Nephron progenitor cell (in vitro differentiated cells): ENCODE data around the gene PGAM5.

Experiments used
- DNase-seq: peaks from one replicate; pipeline ENCODE4 v3.0.0; 2021
- H3K27ac Mint-ChIP-seq: 2 replicates; pipeline ENCODE4 v1.8.0; 2021; ENCODE audit warnings: mild to moderate bottlenecking, moderate library complexity, mixed read lengths
- H3K27me3 Mint-ChIP-seq: 2 replicates; pipeline ENCODE4 v1.8.0; 2021; ENCODE audit warnings: mild to moderate bottlenecking, low read depth, mixed read lengths; ENCODE audit not compliant: poor library complexity
- H3K36me3 Mint-ChIP-seq: 2 replicates; pipeline ENCODE4 v1.8.0; 2021; ENCODE audit warnings: low read depth, mixed read lengths
- H3K4me1 Mint-ChIP-seq: 2 replicates; pipeline ENCODE4 v1.8.0; 2021; ENCODE audit warnings: mixed read lengths
- H3K4me3 Mint-ChIP-seq: 2 replicates; pipeline ENCODE4 v1.8.0; 2021; ENCODE audit warnings: mild to moderate bottlenecking, moderate library complexity, mixed read lengths
- H3K9me3 Mint-ChIP-seq: 2 replicates; pipeline ENCODE4 v1.8.0; 2021; ENCODE audit warnings: mild to moderate bottlenecking, moderate library complexity, mixed read lengths
- TF ChIP-seq, protein P1 (sequence below): fragments of 200-600 bp; sonication (generic); IDR thresholded peaks from 2 replicates; pipeline ENCODE4 v1.5.0; 2021; ENCODE audit warnings: antibody characterized with exemption

The PGAM5 gene

DNA sequence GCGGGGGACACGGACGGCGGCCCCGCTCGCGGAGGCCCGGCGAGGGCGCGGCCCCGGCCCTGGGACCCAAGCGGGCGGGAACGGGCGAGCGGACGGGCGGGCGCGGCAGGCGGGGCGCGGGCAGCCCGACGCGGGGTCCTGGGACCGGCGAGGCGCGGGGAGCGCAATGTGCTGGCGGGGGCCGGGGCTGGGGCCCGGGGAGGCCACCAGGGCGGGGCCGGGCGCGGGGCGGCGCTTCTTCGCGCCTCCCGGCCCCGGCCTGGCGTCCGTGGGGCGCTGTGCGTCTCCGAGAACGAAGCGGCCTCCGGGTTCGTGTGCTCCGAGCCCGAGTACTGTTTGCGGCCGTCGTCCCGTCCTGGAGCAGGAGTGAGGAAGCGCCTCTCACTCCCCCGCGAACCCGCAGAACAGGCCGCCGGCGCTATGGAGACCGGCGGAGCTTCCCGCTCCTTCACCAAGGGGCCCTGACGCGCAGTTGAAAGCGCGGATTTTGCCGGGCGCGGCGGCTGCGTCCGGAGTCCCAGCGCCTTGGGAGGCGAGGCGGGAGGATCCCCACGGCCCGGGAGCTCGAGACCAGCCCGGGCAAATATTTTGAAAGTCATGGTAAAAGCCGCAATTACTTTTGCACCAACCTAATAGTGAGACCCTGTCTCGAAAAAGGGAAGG, 51.4 kb downstream of the PGAM5 start:
- DNase-seq = peak; percentile 84
- Mint-ChIP-seq H3K27ac (peak overlapping the region; percentile 80), H3K36me3 (peaks cover 27% of the 10 kb centered on the region), H3K27me3 (peaks cover 5% of the 10 kb centered on the region), H3K4me3 (peak overlapping the region; percentile 78), H3K9me3 (no peaks in the 10 kb centered on the region), H3K4me1 (peaks cover 38% of the 10 kb centered on the region)
- TF ChIP-seq, protein P1, sequence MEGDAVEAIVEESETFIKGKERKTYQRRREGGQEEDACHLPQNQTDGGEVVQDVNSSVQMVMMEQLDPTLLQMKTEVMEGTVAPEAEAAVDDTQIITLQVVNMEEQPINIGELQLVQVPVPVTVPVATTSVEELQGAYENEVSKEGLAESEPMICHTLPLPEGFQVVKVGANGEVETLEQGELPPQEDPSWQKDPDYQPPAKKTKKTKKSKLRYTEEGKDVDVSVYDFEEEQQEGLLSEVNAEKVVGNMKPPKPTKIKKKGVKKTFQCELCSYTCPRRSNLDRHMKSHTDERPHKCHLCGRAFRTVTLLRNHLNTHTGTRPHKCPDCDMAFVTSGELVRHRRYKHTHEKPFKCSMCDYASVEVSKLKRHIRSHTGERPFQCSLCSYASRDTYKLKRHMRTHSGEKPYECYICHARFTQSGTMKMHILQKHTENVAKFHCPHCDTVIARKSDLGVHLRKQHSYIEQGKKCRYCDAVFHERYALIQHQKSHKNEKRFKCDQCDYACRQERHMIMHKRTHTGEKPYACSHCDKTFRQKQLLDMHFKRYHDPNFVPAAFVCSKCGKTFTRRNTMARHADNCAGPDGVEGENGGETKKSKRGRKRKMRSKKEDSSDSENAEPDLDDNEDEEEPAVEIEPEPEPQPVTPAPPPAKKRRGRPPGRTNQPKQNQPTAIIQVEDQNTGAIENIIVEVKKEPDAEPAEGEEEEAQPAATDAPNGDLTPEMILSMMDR = no peak

DNA sequence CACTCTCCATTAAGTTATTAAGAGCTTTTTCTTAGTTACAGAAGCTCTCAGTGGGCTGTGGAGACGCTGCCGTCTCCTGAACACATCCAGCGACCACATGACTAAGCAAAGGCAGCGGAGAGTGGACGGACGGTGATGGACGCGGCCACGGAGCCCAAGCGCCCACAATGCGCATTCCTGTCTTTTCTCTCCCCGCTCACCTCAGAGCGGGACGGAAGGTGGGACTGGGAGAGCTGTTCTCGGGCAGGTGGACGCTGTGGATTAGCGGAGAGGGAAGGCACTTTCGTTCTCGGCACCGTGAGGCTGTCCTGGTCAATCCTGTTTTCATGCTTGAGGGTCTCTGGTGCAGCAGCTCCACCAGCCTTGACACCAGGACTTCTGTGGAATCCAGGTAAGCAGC, 53.6 kb downstream of the PGAM5 start:
- H3K36me3 Mint-ChIP-seq = peaks cover 25% of the 10 kb centered on the region
- DNase-seq = no peak
- no peaks in the 10 kb centered on the region for H3K9me3 Mint-ChIP-seq
- peaks cover 5% of the 10 kb centered on the region for H3K27me3 Mint-ChIP-seq
- peak overlapping the region; percentile 78 for H3K27ac Mint-ChIP-seq
- no peak overlapping the region for H3K4me3 Mint-ChIP-seq
- TF ChIP-seq, protein P1 = no peak
- H3K4me1 Mint-ChIP-seq = peaks cover 58% of the 10 kb centered on the region

DNA sequence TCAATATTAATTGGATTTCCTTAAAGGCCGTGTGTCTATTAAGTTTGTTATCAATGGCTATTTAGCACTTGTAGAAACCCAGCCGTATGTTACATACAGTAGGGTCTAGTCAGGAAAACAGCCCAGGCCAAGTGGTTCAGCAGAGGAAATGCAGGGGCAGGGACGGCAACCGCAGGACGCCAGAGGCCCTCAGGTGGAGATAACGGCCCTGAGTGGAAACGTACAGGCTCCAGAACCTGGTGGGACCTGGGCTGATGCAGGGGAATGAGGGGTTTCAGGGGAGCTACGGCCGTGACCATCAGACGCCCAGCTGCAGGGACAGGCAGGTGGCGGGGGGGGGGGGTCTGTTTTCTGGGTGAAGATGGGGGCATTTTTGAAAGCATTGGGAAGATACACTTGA, 54.7 kb downstream of the PGAM5 start:
- no peak for DNase-seq
- peak overlapping the region; percentile 60 for H3K27ac Mint-ChIP-seq
- H3K36me3 Mint-ChIP-seq = peaks cover 24% of the 10 kb centered on the region
- no peak overlapping the region for H3K4me3 Mint-ChIP-seq
- H3K27me3 Mint-ChIP-seq = peaks cover 2% of the 10 kb centered on the region
- H3K9me3 Mint-ChIP-seq = no peaks in the 10 kb centered on the region
- TF ChIP-seq, protein P1 = no peak
- peaks cover 56% of the 10 kb centered on the region for H3K4me1 Mint-ChIP-seq

DNA sequence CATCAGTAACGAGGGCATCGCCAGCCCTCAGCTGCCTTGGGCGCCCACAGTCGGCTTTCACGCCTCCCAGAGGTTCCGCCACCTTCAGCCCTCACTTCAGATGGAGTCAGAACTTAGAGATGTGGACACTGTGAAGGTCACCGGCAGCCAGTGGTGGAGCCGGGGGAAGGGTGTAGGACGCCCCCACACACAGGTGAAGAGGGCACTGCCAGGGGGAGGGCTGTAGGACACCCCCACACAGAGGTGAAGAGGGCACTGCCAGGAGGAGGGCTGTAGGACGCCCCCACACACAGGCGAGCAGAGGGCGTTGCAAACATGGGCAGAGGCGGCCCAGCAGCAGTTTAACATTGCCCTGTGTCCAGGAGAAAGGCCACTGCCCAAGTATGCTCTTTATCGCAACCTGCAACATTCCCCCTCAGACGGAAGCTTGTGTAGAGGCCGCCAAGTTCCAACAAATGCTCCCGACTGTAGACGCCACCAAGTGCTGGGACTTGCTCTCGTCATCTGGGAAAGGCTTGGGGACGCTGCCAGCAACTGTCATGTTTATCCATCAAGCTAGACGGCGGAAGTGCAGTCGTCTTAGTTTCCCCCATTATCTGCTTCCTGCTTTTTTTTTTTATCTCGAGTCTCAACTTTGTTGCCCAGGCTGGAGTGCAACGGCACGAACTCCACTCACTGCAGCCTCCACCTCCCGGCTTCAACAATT, 55.9 kb downstream of the PGAM5 start:
- no peak overlapping the region for H3K4me3 Mint-ChIP-seq
- no peak for DNase-seq
- peaks cover 47% of the 10 kb centered on the region for H3K4me1 Mint-ChIP-seq
- peaks cover 27% of the 10 kb centered on the region for H3K36me3 Mint-ChIP-seq
- peak overlapping the region; percentile 88 for H3K27ac Mint-ChIP-seq
- TF ChIP-seq, protein P1 = no peak
- no peaks in the 10 kb centered on the region for H3K9me3 Mint-ChIP-seq
- H3K27me3 Mint-ChIP-seq = no peaks in the 10 kb centered on the region

DNA sequence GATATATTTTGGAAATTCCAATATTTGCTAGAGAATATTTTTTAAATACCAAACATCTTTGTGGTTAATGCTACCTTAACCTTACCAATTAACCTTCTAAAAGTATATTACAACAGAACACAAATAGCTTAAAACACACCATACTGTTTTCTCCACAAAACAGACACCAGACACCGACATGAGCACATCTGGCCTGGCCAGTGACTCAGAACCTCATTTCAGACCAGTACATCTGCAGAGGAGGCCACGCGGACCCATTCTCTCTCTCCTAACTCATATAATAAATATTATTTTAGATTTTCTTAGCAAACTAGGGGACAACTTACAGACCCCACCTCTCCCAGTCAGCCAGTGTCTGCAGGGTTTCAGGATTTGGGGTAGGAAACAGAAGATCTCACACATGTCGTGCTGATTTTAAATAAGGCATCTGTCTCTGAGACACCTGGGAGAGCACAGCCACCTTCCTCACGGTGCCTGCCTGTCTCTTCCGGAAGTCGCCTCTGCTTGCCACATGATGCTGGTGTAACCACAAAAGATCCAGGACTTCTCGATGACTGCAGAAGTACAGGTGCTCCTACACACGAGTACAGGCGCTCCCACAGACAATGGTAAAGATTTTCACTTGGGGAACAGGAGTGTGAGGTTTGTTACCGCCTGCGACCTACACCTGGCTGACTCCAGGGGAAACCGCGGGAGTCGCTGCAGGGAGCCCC, 60.6 kb downstream of the PGAM5 start:
- no peak overlapping the region for H3K27ac Mint-ChIP-seq
- DNase-seq = no peak
- no peak overlapping the region for H3K4me3 Mint-ChIP-seq

More for the DNA sequence above, 60.6 kb downstream of the PGAM5 start:
- peaks cover 31% of the 10 kb centered on the region for H3K4me1 Mint-ChIP-seq
- TF ChIP-seq, protein P1 = no peak
- H3K27me3 Mint-ChIP-seq = no peaks in the 10 kb centered on the region
- H3K9me3 Mint-ChIP-seq = no peaks in the 10 kb centered on the region
- H3K36me3 Mint-ChIP-seq = peaks cover 45% of the 10 kb centered on the region
